Activated CD8-positive, alpha-beta T cell treated with anti-CD3 and anti-CD28 coated beads for 36 hours (primary cell): Measurements from ENCODE around the gene CHN1. TPM values are rescaled to one million over a fixed set of nuclear protein-coding genes. Genes with fewer than 3 reads are reported as not detected.
A peak's percentile ranks its signal among the peaks of the same experiment; 100 is the strongest.

Source experiments
- ATAC-seq: fragments of 200-7000 bp; cut with Tn5 transposase; one replicate; pipeline ENCODE4 v1.10.0; 2021; ENCODE audit warnings: mild to moderate bottlenecking, moderate library complexity
- CTCF ChIA-PET: fragments of 350-600 bp; sonication (Branson Sonifier 250); formaldehyde crosslinking; loops from one replicate; lab custom pipeline; 2021; ENCODE audit warnings: antibody characterized with exemption; lab: Charles Lee
- POLR2A ChIA-PET: fragments of 350-600 bp; sonication (Branson Sonifier 250); formaldehyde crosslinking; loops from one replicate; lab custom pipeline; 2021; ENCODE audit warnings: antibody characterized with exemption; lab: Charles Lee
- DNase-seq: peaks from one replicate; pipeline ENCODE4 v3.0.0-alpha.2; 2020
- H3K27ac Mint-ChIP-seq: one replicate; pipeline ENCODE4 v1.8.0; 2021; ENCODE audit warnings: mild to moderate bottlenecking, mixed read lengths
- H3K27me3 Mint-ChIP-seq: one replicate; pipeline ENCODE4 v1.8.0; 2021; ENCODE audit warnings: mixed read lengths
- H3K36me3 Mint-ChIP-seq: one replicate; pipeline ENCODE4 v1.8.0; 2021; ENCODE audit warnings: low read depth, mixed read lengths
- H3K4me1 Mint-ChIP-seq: one replicate; pipeline ENCODE4 v1.8.0; 2021; ENCODE audit warnings: low read depth, mixed read lengths
- H3K4me3 Mint-ChIP-seq: one replicate; pipeline ENCODE4 v1.8.0; 2021; ENCODE audit warnings: mild to moderate bottlenecking, moderate library complexity, mixed read lengths
- H3K9me3 Mint-ChIP-seq: one replicate; pipeline ENCODE4 v1.8.0; 2021; ENCODE audit warnings: mixed read lengths
- intact Hi-C: fragments of 100-400 bp; cut with micrococcal nuclease; formaldehyde crosslinking; loops from one replicate; pipeline ENCODE4 v1.10.0; 2022
- total RNA-seq, 2 experiments: library from RNA; stranded (reverse); gene quantifications; one replicate each; pipeline ENCODE4 v1.2.3, GENCODE V29; 2021
- TF ChIP-seq, protein P1 (sequence below): fragments of 200-600 bp; IDR thresholded peaks from one replicate; pipeline ENCODE4 v1.8.0; 2022; ENCODE audit warnings: antibody characterized with exemption, mild to moderate bottlenecking

The CHN1 gene
- total RNA-seq, 2 experiments from 2014 or later, result 2.9 to 3.0 TPM

DNA sequence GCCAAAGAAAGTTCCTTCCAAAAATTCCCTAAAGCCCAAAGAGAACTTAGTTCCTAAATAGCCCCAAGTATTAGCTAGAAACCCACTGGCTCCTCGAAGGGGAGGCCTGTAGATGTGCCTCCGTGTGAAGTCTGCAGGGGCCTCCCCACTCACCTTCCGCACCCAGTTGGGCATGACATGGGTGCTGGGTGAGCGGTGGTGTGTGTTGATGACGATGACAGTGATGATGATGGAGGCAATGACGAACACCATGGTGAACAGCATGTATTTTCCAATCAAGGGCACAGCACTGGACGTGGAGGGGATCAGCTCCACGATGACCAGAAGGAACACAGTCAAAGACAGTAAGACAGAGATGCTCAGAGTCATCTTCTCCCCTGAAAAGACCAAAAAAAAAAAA is 255.4 kb downstream of the CHN1 start:
- CTCF ChIA-PET, result interaction anchor here (0.6 to 8.4 kb wide), 52 partner anchors 9 to 454 kb away, joined by 3 to 132 read pairs (median 5); partner anchors contain the start of genes CHN1 and CHRNA1
- Mint-ChIP-seq H3K27ac (peak overlapping the region; percentile 21), H3K4me3 (no peak overlapping the region), H3K36me3 (no peaks in the 10 kb centered on the region), H3K27me3 (no peaks in the 10 kb centered on the region), H3K9me3 (no peaks in the 10 kb centered on the region), H3K4me1 (peaks cover 42% of the 10 kb centered on the region)
- intact Hi-C loops, result loop anchor here (2.0 to 5.0 kb wide), 2 partner anchors 49 to 243 kb away; no protein-coding TSS in a partner anchor
- ATAC-seq (no peak), DNase-seq (peak; percentile 8)
- POLR2A ChIA-PET, result no interaction called here
- TF ChIP-seq, protein P1, sequence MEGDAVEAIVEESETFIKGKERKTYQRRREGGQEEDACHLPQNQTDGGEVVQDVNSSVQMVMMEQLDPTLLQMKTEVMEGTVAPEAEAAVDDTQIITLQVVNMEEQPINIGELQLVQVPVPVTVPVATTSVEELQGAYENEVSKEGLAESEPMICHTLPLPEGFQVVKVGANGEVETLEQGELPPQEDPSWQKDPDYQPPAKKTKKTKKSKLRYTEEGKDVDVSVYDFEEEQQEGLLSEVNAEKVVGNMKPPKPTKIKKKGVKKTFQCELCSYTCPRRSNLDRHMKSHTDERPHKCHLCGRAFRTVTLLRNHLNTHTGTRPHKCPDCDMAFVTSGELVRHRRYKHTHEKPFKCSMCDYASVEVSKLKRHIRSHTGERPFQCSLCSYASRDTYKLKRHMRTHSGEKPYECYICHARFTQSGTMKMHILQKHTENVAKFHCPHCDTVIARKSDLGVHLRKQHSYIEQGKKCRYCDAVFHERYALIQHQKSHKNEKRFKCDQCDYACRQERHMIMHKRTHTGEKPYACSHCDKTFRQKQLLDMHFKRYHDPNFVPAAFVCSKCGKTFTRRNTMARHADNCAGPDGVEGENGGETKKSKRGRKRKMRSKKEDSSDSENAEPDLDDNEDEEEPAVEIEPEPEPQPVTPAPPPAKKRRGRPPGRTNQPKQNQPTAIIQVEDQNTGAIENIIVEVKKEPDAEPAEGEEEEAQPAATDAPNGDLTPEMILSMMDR, result no peak

DNA sequence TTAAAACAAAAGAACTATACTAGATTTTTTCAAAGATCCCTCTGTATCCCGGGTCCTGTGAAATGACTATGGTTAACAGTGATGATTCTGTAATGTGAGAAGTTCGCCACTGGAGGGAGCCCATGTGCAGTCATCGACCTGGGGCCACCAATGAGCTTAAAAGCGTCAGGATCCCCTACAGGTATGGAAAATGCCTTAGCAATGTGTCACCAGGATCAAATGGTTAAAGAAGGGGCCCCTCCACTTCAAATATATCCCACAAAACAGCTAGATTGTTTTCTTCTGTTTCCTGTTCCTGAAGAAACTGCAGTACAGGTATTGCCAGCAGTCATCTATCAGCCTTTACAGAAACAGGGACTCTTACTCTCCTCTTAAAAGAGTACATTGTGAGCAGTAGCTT is 256.2 kb downstream of the CHN1 start:
- TF ChIP-seq, protein P1, result peak; percentile 79
- H3K27ac Mint-ChIP-seq, result no peak overlapping the region
- no peaks in the 10 kb centered on the region for H3K27me3 Mint-ChIP-seq
- ChIA-PET CTCF (interaction anchor here (0.6 to 8.4 kb wide), 76 partner anchors 8 to 503 kb away, joined by 3 to 132 read pairs (median 4); partner anchors contain the start of genes CHN1, CHRNA1 and SCRN3), POLR2A (interaction anchor here (0.5 kb wide), 1 partner anchor 80 kb away, joined by 3 read pairs; no protein-coding TSS in a partner anchor)
- DNase-seq, result peak; percentile 78
- peak; percentile 59 for ATAC-seq
- intact Hi-C loops, result loop anchor here (2.0 kb wide), 1 partner anchor 48 kb away; no protein-coding TSS in a partner anchor
- no peaks in the 10 kb centered on the region for H3K9me3 Mint-ChIP-seq
- no peak overlapping the region for H3K4me3 Mint-ChIP-seq
- peaks cover 42% of the 10 kb centered on the region for H3K4me1 Mint-ChIP-seq
- no peaks in the 10 kb centered on the region for H3K36me3 Mint-ChIP-seq

Other genes starting within 250 kb of the CHN1 start
- not detected for gene CHRNA1, start 240.9 kb downstream of the CHN1 start, total RNA-seq
- 10 to 100 TPM; 42.9 to 48.4 TPM for gene ATF2, start 162.8 kb upstream of the CHN1 start, total RNA-seq
- gene ATP5MC3, start 176.3 kb upstream of the CHN1 start, total RNA-seq, result 100 to 1,000 TPM; 399 to 401 TPM